H1 (cell line): ENCODE measurements around the gene RNF166. TPM values are rescaled to one million over a fixed set of nuclear protein-coding genes. Genes with fewer than 3 reads are reported as not detected.

Experiments
- ATF2 ChIP-seq: IDR thresholded peaks from 2 replicates; pipeline ENCODE4 v1.6.1; 2012; ENCODE audit warnings: low read length, inconsistent platforms
- BRCA1 ChIP-seq: IDR thresholded peaks from 2 replicates; pipeline ENCODE4 v1.6.1; 2012; ENCODE audit warnings: low read depth, low read length, improper control_type of control experiment
- CEBPB ChIP-seq: IDR thresholded peaks from 2 replicates; pipeline ENCODE4 v1.6.1; 2012; ENCODE audit warnings: low read depth, low read length
- FOSL1 ChIP-seq: IDR thresholded peaks from 2 replicates; pipeline ENCODE4 v1.6.1; 2011; ENCODE audit warnings: mild to moderate bottlenecking, low read depth, low read length, moderate library complexity; ENCODE audit not compliant: insufficient read depth
- GTF2F1 ChIP-seq: IDR thresholded peaks from 2 replicates; pipeline ENCODE4 v1.6.1; 2012; ENCODE audit warnings: low read depth, low read length, improper control_type of control experiment, borderline replicate concordance
- RAD21 ChIP-seq, 2 experiments: IDR thresholded peaks in 1 of 2; conservative IDR thresholded peaks in 1 of 2; 2 replicates each; pipeline ENCODE4 v1.6.1; 2011; ENCODE audit warnings: low read depth in 2 of 2, low read length in 2 of 2, improper control_type of control experiment in 1 of 2, inconsistent platforms in 1 of 2, mild to moderate bottlenecking in 1 of 2, moderate library complexity in 1 of 2
- RXRA ChIP-seq: IDR thresholded peaks from 2 replicates; pipeline ENCODE4 v1.6.1; 2011; ENCODE audit warnings: low read depth, mild to moderate bottlenecking, low read length, moderate library complexity; ENCODE audit not compliant: insufficient read depth
- SRF ChIP-seq: IDR thresholded peaks from 2 replicates; pipeline ENCODE4 v1.6.1; 2011; ENCODE audit warnings: mild to moderate bottlenecking, low read depth, low read length, moderate library complexity
- TAF7 ChIP-seq: optimal IDR thresholded peaks from 2 replicates; pipeline ENCODE3; 2011; ENCODE audit warnings: low read depth, mild to moderate bottlenecking, inconsistent platforms, low read length, moderate library complexity, borderline replicate concordance
- TEAD4 ChIP-seq: IDR thresholded peaks from 2 replicates; pipeline ENCODE4 v1.6.1; 2012; ENCODE audit warnings: low read depth, low read length, inconsistent platforms, mixed read lengths
- ZNF274 ChIP-seq: IDR thresholded peaks from 2 replicates; pipeline ENCODE4 v1.7.0; 2012; ENCODE audit warnings: low read length, borderline replicate concordance; ENCODE audit errors: extremely low read depth
- polyA plus RNA-seq, 7 experiments: library from polyadenylated mRNA; depleted of rRNA in 3 of 7; stranded (reverse) in 5 of 7; unstranded in 2 of 7; fragments of >200 nt in 5 of 7; fragments of 200-250 nt in 2 of 7; gene quantifications; 1 replicate in 5 of 7; 2 replicates in 1 of 7; 4 replicates in 1 of 7; pipeline versions ENCODE4 v1.2.1 to v1.2.3, GENCODE V29; 2011 to 2013; ENCODE audit warnings: missing spikeins in 2 of 7, mixed read lengths in 2 of 7
- total RNA-seq: library from RNA; stranded (reverse); fragmentation: NEBNext Ultra II Directional; extraction: Animal tissue kit (Norgen Biotek cat#: 25700); gene quantifications from 2 replicates; pipeline ENCODE4 v1.2.1, GENCODE V29; 2021

The RNF166 gene
- total and polyA plus RNA-seq, 2 of the 8 experiments (the other 6 are each of a cell fraction or from before 2014, with no cell fraction given), result 29.8 to 31.2 TPM

GRCh38 chr16:88706229-88706964, at the start of gene RNF166, which contains the start of gene CTU2 (continued):
- TF ChIP-seq FOSL1 (no peak), ZNF274 (no peak), CEBPB (no peak), SRF (peak; percentile 95), TAF7 (peak; percentile 87), BRCA1 (peak; percentile 62; the same call in 1 of the 2 replicates), GTF2F1 (no peak), TEAD4 (no peak), RAD21 (IDR thresholded peaks at IDR 0.05 in 1 of 2, conservative IDR thresholded peaks at IDR 0.05 in 1 of 2; ENCODE audit: low read depth in 2 of 2, low read length in 2 of 2) (no peak), RXRA (no peak), ATF2 (0 out of 2 replicates have a peak, but pooled peaks have one; percentile 37)
